ENCODE measurements around the gene VPS37D. TPM values are rescaled to one million over a fixed set of nuclear protein-coding genes. Genes with fewer than 3 reads are reported as not detected.

Gene VPS37D
- total and polyA plus RNA-seq, 2 donors (not counting 1 experiment from before 2014, with no cell fraction given): 0.10 to 0.71 TPM

DNA sequence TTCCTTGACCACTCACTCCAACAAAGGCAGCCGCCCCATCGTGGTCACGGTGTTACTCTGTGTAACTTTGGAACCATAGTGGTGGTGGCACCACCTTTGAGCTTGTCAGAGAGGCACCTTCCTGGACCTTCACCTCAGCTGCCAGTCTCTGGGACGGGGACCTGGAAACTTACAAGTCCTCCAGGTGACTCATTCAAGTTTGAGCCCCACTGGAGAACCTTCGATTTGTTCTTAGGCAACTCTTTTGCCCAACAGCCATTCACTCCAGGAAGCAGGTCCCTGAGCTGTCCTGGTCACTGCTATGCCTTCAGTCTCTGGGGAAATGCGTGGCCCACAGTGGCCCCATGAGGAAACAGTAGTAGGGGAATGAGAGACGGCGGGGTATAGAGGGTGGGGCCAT lies 34.6 kb downstream of the VPS37D start:
- Mint-ChIP-seq H3K4me1 (peaks cover 23% of the 10 kb centered on the region), H3K4me3 (peak overlapping the region; percentile 37), H3K27me3 (peaks cover 7% of the 10 kb centered on the region), H3K9me3 (ENCODE audit: insufficient read depth) (no peaks in the 10 kb centered on the region), H3K27ac (no peak overlapping the region)
- Histone ChIP-seq H3K4me3 (ENCODE audit: control extremely low read depth in 1 of 5, extremely low read depth in 1 of 5, insufficient read depth in 1 of 5, low read depth in 2 of 5, low read length in 4 of 5) (no peak overlapping the region), H3K4me2 (replicated peaks; ENCODE audit: low read depth, low read length, poor library complexity, severe bottlenecking) (no peak overlapping the region), H3K9me3 (ENCODE audit: control extremely low read depth in 1 of 3, control insufficient read depth in 2 of 3, insufficient read depth in 1 of 3, low read length in 2 of 3) (peaks cover 0 to 5% (median 0%) of the 10 kb centered on the region in 3 donors), H3K9ac (ENCODE audit: low read length) (no peak overlapping the region), H2AFZ (ENCODE audit: insufficient read depth, low read depth, low read length, poor library complexity, severe bottlenecking) (no peak overlapping the region), H4K20me1 (ENCODE audit: control insufficient read depth, insufficient read depth, low read length, poor library complexity, severe bottlenecking) (no peaks in the 10 kb centered on the region), H3K4me1 (ENCODE audit: control insufficient read depth in 2 of 2, insufficient read depth in 2 of 2, low read length in 2 of 2) (peaks cover 16 to 20% of the 10 kb centered on the region in 2 donors), H3K79me2 (ENCODE audit: control insufficient read depth, insufficient read depth, low read length) (no peaks in the 10 kb centered on the region), H3K36me3 (replicated peaks in 1 of 2; ENCODE audit: control extremely low read depth in 1 of 2, control insufficient read depth in 1 of 2, extremely low read depth in 1 of 2, insufficient read depth in 2 of 2, low read length in 1 of 2) (peaks cover 0 to 15% of the 10 kb centered on the region in 2 experiments), H3K27me3 (replicated peaks in 1 of 4; ENCODE audit: control extremely low read depth in 1 of 4, control insufficient read depth in 3 of 4, insufficient read depth in 4 of 4, low read length in 3 of 4) (peaks cover 0 to 10% (median 0%) of the 10 kb centered on the region in 4 experiments), H3K27ac (ENCODE audit: low read length in 2 of 2) (no peak overlapping the region)
- 64% methylated on average over 6 of the region's 8 CpGs for WGBS (ENCODE audit: insufficient coverage)
- DNase-seq (no peak), ATAC-seq (ENCODE audit: low read depth) (no peak)
- TF ChIP-seq EZH2 (IDR thresholded peaks at IDR 0.05; ENCODE audit: borderline replicate concordance, insufficient read depth, low read depth, low read length, poor library complexity, severe bottlenecking) (no peak), CTCF (IDR thresholded peaks at IDR 0.05) (no peak)
- intact Hi-C loops (cut with micrococcal nuclease): no loop called here
- ChIA-PET CTCF (interaction anchor here (1.1 kb wide), 1 partner anchor 95 kb away, joined by 6 read pairs; no protein-coding TSS in a partner anchor), POLR2A (no interaction called here)

GRCh38 chr7:73702665-73703064 lies 35.0 kb downstream of the VPS37D start:
- peaks cover 0 to 5% (median 0%) of the 10 kb centered on the region in 3 donors for H3K9me3 ChIP-seq (ENCODE audit: control extremely low read depth in 1 of 3, control insufficient read depth in 2 of 3, insufficient read depth in 1 of 3, low read length in 2 of 3)
- TF ChIP-seq EZH2 (IDR thresholded peaks at IDR 0.05; ENCODE audit: borderline replicate concordance, insufficient read depth, low read depth, low read length, poor library complexity, severe bottlenecking): no peak
- TF ChIP-seq CTCF (IDR thresholded peaks at IDR 0.05): no peak
- 88% methylated on average over 18 of the region's 18 CpGs for WGBS (ENCODE audit: insufficient coverage)
- peaks cover 0 to 12% of the 10 kb centered on the region in 2 experiments for H3K36me3 ChIP-seq (replicated peaks in 1 of 2; ENCODE audit: control extremely low read depth in 1 of 2, control insufficient read depth in 1 of 2, extremely low read depth in 1 of 2, insufficient read depth in 2 of 2, low read length in 1 of 2)
- H3K9me3 Mint-ChIP-seq (ENCODE audit: insufficient read depth): no peaks in the 10 kb centered on the region
- H3K4me3 Mint-ChIP-seq: no peak overlapping the region
- no peak overlapping the region for H3K4me3 ChIP-seq (ENCODE audit: control extremely low read depth in 1 of 5, extremely low read depth in 1 of 5, insufficient read depth in 1 of 5, low read depth in 2 of 5, low read length in 4 of 5)
- no peak overlapping the region for H3K4me2 ChIP-seq (replicated peaks; ENCODE audit: low read depth, low read length, poor library complexity, severe bottlenecking)
- H2AFZ ChIP-seq (ENCODE audit: insufficient read depth, low read depth, low read length, poor library complexity, severe bottlenecking): no peak overlapping the region
- H3K27ac Mint-ChIP-seq: no peak overlapping the region
- DNase-seq (no peak), ATAC-seq (ENCODE audit: low read depth) (no peak)
- no peak overlapping the region for H3K9ac ChIP-seq (ENCODE audit: low read length)
- H4K20me1 ChIP-seq (ENCODE audit: control insufficient read depth, insufficient read depth, low read length, poor library complexity, severe bottlenecking): no peaks in the 10 kb centered on the region
- peaks cover 18 to 22% of the 10 kb centered on the region in 2 donors for H3K4me1 ChIP-seq (ENCODE audit: control insufficient read depth in 2 of 2, insufficient read depth in 2 of 2, low read length in 2 of 2)
- H3K79me2 ChIP-seq (ENCODE audit: control insufficient read depth, insufficient read depth, low read length): no peaks in the 10 kb centered on the region
- peaks cover 7% of the 10 kb centered on the region for H3K27me3 Mint-ChIP-seq
- intact Hi-C loops (cut with micrococcal nuclease): no loop called here
- H3K27me3 ChIP-seq (replicated peaks in 1 of 4; ENCODE audit: control extremely low read depth in 1 of 4, control insufficient read depth in 3 of 4, insufficient read depth in 4 of 4, low read length in 3 of 4): peaks cover 0 to 10% (median 0%) of the 10 kb centered on the region in 4 experiments
- CTCF ChIA-PET: interaction anchor here (1.1 kb wide), 1 partner anchor 96 kb away, joined by 6 read pairs; no protein-coding TSS in a partner anchor
- peaks cover 25% of the 10 kb centered on the region for H3K4me1 Mint-ChIP-seq
- no peak overlapping the region for H3K27ac ChIP-seq (ENCODE audit: low read length in 2 of 2)
- POLR2A ChIA-PET: no interaction called here
